Amygdala (tissue), 56 donors: ENCODE measurements around the gene TRIM29.

Source experiments
- DNase-seq, 56 donors: peaks; one replicate each; lab custom pipeline; 2025; lab: John Stamatoyannopoulos, UW

Gene TRIM29

GRCh38 chr11:120141768-120142423 lies 4.0 kb upstream of the TRIM29 start:
- DNase-seq, result no peak

- no peak for DNase-seq
Observed at GRCh38 chr11:120141113-120141767, 3.3 kb upstream of the TRIM29 start.

GRCh38 chr11:120139316-120140069 lies 1.6 kb upstream of the TRIM29 start:
- no peak for DNase-seq

- no peak for DNase-seq
Observed at GRCh38 chr11:120137187-120137610, 714 bp downstream of the TRIM29 start.

GRCh38 chr11:120136356-120136755 lies 1.6 kb downstream of the TRIM29 start:
- DNase-seq, result no peak

- DNase-seq, result no peak
Observed at GRCh38 chr11:120135838-120136237, 2.1 kb downstream of the TRIM29 start.

- no peak for DNase-seq
Observed at GRCh38 chr11:120134931-120135228, 3.0 kb downstream of the TRIM29 start.

- DNase-seq, result no peak
Observed at GRCh38 chr11:120134106-120134930, 3.6 kb downstream of the TRIM29 start.

GRCh38 chr11:120133216-120134105 lies 4.5 kb downstream of the TRIM29 start:
- no peak for DNase-seq

GRCh38 chr11:120132645-120133185 lies 5.2 kb downstream of the TRIM29 start:
- DNase-seq, result no peak

- no peak for DNase-seq
Observed at GRCh38 chr11:120131941-120132644, 5.8 kb downstream of the TRIM29 start.

- no peak for DNase-seq
Observed at GRCh38 chr11:120130991-120131760, 6.7 kb downstream of the TRIM29 start.

- DNase-seq, result no peak
Observed at GRCh38 chr11:120130176-120130980, 7.5 kb downstream of the TRIM29 start.

GRCh38 chr11:120129570-120129969 lies 8.3 kb downstream of the TRIM29 start:
- DNase-seq, result no peak

GRCh38 chr11:120128392-120129119 lies 9.4 kb downstream of the TRIM29 start:
- DNase-seq, result no peak

GRCh38 chr11:120127236-120127635 lies 10.7 kb downstream of the TRIM29 start:
- no peak for DNase-seq

GRCh38 chr11:120126620-120127019 lies 11.3 kb downstream of the TRIM29 start:
- no peak for DNase-seq
